GM18502 (cell line): ENCODE measurements around the gene TMEM141.
"Not testable (repeated sequence)": the region's sequence is repeated elsewhere in the genome, so short reads cannot be mapped to it uniquely, and the experiment has no call there.

Source experiments
- ATAC-seq: cut with Tn5 transposase; IDR thresholded peaks from one replicate; pipeline ENCODE4 v1.9.1; 2021; ENCODE audit warnings: mild to moderate bottlenecking; ENCODE audit not compliant: unreplicated experiment, poor library complexity

Gene TMEM141

DNA sequence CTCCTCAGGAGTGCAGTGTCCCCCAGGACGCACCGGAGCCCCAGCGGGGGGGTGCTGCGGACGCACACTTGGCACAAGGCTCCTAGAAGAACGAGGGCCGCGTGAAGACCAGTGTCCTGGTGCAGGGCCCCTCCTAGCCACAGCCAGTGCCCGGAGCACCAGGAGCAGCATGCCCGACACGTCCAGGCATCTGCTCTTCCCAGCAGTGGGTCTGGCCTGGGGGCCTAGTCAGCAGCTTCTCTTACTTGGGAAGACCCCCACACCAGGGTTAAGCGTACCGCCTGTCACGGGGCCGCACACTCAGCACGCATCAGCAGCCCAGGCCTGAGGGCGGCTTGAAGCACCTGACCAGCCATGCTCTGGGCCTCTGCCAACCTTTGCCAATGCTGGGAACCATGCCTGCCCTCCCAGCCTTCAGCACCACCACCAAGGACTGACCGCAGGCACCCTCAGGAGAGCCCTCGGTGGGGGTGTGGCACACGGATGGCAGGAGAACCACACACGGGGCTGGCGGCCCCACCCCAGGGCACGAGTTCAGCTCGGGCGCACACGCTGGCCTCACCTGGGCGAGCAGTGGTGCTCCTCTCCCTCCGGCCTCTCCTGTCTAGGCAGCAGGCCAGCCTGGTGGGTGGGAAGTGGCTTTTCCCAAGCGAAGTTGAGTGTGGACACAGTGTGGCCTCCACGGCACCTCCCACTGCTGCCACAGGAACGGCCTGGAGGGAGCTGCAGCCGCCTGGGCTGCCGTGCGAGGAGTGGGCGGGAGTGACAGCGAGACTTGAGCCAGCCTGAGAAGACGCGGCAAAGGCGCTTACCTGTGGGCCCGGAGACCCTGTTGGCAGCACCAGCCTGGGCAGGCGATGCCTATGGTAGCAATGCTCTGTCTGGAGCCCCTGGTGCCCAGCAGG, 39.1 kb downstream of the TMEM141 start:
- ATAC-seq = no peak

DNA sequence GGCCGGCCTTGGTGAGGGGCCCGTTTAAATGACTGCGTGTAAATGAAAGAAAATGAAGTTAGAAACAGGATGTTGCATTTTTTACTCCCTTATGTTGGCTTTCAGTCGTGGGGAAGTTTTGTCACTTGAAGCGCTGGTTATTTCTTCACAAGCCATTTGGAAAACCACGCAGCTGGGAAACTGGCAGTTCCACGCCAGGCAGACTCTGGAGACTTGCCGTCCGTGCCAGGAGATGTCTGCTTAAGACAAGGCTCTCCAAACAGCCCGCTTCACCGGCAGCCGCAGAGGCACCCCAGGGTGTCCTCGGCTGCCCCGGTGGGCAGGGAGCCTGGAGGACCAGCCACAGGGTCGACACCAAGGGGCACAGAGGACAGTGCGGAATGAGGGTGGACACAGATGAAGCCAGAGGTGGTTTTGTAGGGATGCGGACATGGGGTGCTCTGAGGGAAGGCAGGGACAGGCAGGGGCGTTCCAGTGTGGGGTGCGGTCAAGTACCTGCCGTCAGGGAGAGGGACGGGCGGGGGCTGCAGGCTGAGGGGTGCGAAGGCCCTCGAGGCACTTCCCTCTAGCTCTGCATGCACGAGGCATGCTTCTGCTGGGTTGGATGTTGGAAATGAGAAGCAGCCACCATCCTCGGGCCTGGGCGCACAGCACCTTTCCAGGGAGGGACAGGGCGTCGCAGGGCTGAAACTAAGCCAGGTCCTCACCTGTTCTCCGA, 40.0 kb downstream of the TMEM141 start:
- no peak for ATAC-seq

DNA sequence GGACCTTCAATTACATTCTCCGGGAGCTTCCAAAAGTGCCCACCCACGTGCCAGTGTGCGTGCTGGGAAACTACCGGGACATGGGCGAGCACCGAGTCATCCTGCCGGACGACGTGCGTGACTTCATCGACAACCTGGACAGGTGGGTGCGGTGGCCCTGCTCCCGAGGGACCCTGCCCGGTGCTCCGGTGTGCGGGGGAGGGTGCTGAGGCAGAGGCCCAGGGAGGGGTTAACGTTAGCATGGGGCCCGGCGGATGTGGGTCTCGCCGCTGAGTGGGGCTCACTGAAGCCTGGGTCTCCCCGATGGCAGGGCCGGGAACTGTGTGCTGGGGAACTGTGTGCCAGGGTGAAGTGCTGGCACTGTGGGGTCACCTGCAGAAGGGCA, 40.6 kb downstream of the TMEM141 start:
- no peak for ATAC-seq

DNA sequence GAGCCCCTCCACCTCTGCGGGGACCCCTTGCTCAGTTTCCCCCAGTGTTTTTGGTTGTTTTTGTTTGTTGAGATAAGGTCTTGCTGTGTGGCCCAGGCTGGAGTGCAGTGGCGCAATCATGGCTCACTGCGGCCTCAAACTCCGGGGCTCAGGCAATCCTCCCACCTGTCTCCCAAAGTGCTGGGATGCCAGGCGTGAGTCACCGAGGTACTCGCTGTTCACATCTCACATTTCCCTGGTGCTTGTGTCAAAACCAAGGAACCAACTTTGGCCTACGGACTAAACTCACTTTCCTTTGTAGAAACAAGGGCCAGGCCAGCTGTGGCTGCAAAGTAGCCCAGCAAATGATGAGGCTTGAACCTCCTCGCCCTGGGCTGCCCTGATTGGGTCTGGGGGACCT, 41.4 kb downstream of the TMEM141 start:
- ATAC-seq = no peak

DNA sequence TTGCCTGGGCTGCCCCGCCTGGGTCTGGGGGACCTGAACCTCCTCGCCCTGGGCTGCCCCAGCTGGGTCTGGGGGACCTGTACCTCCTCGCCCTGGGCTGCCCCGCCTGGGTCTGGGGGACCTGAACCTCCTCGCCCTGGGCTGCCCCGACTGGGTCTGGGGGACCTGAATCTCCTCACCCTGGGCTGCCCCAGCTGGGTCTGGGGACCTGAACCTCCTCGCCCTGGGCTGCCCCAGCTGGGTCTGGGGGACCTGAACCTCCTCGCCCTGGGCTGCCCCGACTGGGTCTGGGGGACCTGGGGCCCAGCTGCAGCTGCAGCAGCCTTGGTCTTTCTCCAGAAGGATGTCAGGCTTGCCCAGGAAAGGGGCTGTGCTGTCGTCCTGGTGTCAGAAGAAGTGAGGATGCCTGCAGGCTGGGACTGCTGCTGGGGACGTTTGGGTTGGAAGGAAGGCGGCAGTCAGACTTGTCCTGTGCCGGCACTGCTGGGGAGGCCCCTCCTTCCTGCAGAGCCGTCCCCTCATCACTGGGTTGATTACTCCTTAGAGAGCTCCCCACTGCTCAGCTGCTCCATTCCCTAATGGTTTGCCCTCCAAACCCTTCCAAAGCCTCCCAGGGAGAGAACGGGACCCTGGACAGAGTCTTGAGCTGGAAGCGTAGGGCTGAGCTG, 42.4 kb downstream of the TMEM141 start:
- not testable (repeated sequence) for ATAC-seq

DNA sequence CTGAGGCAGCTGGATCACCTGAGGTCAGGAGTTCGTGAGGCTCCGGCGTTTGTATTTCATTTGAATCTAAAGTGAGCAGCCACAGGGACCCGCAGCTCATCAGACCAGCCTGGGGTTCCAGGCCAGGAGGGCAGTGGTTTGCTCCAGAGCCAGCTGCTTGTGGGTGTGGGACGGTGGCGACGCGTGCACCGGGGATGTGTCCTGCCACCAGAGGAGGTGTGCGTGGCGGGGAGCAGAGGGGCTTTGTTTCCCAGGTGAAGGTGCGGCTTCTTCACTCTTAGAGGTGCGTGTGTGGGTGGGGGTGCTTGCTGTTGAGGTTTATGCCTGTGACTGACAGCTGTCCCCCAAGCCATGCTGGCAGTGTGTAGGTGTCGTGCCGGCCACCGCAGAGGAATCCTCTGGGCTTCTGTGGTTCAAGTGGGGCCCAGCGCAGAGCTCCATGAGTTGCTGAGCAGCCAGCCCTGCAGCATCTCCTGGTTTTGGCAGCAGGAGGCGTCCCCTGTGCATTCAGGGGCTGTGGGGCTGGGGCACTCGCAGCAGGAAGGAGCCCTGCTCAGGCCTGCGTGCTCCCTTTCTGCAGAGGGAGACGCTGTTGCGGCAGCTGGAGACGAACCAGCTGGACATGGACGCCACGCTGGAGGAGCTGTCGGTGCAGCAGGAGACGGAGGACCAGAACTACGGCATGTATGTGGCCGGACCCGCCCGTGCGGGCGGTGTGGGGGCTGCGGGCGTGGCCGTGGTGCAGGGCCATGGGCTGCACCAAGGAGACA, 44.2 kb downstream of the TMEM141 start:
- no peak for ATAC-seq

DNA sequence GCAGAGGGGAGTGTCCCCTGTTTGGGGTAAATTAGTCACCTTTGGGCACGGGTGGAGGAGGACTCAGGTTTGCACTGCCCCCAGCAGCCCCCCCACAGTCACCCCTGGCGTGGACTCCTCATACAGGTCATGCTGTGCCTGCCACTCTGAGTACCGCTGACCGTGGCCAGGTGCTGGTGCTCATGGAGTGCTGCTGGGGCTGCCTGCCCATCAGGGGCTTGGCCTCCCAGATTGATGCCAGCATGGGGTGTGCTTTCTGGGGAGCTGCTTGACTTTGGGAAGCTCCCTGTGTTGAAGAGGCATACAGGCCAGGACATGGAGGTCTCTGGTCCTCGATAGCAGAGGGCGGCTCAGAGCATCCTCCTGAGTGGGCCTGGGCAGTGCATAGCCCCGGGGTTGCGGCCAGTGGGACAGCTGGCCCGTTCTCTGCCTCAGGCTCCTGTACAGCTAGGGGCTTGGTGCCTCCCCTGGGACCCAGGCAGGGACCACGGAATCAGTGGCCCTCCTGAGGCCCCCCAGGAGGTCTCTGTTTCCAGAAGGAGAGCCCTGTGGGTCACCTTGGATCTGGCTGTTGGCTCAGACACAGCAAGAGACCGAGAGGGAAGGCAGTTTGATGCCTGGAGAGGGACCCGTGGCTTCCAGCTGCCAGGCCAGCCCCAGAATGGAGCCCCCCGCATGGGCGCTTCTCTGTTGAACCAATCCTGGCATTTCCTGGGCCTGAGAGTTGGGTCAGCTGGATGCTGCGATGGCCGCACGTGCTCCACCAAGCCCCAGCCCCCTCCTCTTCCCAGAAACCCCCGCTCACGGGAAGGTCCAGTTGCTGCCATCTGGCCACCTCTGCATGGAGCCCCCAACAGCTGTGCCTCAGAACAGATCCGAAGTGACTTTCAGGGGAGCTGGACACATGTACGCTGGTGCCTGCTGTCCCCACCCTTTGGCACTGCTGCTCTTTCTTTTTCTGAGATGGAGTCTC, 45.1 kb downstream of the TMEM141 start:
- no peak for ATAC-seq

DNA sequence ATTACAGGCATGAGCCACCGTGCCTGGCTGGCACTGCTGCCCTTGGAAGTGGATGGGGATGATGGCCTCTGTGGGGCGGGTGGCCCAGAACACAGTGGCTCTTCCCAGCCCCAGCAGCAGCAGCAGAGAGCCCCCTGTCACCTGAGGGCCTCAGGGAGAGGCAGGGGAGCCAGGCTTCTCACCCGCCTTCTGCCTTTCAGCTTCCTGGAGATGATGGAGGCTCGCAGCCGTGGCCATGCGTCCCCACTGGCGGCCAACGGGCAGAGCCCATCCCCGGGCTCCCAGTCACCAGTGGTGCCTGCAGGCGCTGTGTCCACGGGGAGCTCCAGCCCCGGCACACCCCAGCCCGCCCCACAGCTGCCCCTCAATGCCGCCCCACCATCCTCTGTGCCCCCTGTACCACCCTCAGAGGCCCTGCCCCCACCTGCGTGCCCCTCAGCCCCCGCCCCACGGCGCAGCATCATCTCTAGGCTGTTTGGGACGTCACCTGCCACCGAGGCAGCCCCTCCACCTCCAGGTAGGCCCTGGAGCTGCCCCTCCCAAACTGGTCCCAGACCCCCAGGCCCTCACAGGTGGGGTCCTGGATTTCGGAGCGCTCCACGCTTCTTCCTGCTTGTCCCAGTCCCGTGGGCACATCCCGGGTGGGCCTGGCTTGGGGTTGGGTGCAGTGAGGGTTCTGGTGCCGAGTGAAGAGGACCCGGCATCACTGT, 46.2 kb downstream of the TMEM141 start:
- ATAC-seq = no peak

DNA sequence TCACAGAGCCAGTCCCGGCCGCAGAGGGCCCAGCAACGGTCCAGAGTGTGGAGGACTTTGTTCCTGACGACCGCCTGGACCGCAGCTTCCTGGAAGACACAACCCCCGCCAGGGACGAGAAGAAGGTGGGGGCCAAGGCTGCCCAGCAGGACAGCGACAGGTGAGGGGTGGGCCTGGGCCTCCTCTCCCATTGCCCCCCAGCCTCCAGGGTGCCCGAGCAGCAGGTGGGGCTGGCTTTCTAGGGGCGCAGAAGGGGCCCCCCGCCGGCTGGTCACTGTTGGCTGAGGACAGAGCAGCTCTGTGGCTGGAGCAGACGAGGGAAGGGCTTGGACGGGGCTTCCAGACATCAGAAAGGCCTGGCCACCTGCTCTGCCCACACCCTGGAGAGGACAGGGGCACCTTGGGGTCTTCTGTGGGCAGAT, 46.7 kb downstream of the TMEM141 start:
- ATAC-seq = not testable (repeated sequence)

DNA sequence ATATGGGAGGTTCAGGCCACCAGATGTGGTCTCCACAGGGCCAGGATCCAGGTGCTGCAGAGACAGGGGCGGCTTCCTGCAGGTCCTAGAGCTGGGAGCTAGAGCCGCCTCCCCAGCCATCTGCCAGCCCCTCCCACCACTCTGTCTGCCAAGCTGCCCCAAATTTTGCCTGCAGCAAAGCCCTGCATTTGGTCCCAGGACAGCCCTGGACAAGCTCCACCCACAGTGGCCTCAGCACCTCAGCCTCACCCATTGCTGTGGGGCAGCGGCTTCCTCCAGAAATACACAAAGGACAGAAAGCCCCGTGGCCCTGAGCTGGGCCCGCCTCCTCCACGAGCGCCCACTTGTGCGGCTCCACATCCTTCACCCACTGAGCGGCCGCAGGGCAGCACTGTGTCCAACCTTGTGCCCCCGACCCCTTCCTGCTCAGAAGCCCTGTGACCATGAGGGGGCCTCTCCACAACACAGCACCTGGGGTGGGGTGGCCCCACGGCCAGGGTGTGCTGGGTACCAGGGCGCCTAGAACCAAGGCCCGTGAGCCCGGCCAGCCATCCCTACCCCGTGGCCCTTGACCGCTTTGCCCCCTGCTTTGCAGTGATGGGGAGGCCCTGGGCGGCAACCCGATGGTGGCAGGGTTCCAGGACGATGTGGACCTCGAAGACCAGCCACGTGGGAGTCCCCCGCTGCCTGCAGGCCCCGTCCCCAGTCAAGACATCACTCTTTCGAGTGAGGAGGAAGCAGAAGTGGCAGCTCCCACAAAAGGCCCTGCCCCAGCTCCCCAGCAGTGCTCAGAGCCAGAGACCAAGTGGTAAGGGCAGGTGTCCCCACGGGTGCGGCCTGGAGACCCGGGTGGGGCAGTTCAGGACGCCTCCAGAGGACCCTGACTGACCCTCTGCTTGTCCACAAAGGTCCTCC, 47.4 kb downstream of the TMEM141 start:
- ATAC-seq = no peak

DNA sequence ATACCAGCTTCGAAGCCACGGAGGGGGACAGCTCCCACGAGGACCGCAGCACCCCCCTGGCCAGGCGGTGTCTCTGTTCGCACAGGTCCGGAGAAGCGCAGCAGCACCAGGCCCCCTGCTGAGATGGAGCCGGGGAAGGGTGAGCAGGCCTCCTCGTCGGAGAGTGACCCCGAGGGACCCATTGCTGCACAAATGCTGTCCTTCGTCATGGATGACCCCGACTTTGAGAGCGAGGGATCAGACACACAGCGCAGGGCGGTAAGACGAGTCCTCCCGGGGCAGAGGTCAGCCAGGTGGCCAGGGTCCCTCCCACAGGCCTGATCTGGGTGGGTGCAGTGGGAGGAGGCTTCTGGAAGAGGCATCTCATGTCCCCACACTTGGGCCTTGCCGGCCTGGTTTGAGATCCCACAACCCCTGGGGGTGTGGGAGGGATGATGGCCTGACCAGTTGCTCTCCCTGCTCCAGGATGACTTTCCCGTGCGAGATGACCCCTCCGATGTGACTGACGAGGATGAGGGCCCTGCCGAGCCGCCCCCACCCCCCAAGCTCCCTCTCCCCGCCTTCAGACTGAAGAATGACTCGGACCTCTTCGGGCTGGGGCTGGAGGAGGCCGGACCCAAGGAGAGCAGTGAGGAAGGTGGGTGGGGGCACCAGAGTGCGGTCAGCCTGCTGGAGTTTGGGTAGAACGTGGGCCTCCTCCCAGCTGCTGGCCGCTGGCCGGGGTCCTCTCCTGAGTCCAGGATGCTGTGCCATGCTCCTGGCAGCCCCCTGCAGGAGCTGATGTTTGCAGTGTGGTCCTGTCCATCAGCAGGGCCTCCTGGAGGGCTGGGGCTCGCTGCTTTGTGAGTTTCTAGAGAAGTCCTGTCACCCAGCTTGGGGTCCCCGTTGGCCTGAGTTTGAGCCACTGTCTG, 48.3 kb downstream of the TMEM141 start:
- no peak for ATAC-seq

DNA sequence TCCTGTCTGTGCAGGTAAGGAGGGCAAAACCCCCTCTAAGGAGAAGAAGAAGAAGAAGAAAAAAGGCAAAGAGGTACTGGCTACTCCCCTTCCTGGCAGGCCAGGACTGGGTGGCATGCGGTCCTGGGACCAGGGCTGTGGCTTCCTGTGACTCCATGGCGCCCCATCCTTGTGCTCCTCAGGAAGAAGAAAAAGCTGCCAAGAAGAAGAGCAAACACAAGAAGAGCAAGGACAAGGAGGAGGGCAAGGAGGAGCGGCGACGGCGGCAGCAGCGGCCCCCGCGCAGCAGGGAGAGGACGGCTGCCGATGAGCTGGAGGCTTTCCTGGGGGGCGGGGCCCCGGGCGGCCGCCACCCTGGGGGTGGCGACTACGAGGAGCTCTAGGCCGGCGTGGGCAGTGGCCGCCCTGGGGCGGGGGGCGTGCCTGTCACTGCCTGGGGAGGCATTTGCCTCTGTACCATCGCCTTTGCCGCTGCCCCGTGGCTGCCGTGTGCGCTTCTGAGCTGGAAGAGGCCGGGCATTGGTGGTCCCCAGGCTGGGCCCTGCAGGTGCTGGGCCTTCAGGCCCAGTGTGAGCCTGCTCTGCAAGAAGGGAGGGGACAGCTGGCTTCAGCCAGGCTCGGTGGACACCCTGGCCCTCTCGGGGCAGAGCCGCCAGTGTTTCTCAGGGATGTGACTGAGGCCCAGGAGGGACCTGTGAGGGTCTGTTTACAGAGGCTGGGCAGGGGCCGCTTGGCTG, 49.2 kb downstream of the TMEM141 start:
- no peak for ATAC-seq

DNA sequence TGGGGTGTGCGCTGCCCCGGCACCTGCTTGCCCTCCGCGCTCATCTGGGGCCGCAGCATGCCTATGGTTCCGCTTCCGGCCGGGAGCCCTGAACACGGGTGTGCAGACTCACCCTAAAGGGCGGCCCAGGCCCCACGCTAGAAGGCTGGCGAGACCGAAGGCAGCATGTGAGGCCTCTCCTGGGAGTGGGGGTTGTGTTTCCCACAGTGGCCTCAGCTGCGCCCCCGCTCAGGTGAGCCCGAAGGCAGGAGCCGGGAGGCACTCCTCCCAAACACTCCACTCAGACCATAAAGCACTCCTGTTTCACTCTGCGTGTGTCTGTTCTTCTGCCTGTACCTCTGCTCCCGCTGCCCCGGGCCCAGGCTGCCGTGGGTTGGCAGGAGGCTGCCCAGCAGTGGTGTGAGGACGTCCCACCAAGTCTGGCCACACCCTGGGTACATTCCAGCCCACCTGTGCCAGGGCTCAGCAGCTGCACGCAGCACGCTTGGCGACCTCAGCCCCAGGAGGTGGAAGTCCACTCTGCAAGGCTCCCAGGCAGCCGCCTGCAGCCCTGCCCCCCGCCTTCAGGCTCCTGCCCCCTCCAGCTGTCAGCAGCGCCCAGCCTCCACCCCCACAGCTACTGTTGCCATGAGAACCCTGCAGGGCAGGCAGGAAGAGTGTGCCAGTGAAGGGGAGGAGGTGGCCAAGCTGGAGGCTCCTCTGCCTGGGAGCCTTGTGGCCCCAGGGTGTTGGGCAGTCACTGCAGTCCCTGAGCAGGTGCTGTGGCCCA, 49.9 kb downstream of the TMEM141 start:
- no peak for ATAC-seq

DNA sequence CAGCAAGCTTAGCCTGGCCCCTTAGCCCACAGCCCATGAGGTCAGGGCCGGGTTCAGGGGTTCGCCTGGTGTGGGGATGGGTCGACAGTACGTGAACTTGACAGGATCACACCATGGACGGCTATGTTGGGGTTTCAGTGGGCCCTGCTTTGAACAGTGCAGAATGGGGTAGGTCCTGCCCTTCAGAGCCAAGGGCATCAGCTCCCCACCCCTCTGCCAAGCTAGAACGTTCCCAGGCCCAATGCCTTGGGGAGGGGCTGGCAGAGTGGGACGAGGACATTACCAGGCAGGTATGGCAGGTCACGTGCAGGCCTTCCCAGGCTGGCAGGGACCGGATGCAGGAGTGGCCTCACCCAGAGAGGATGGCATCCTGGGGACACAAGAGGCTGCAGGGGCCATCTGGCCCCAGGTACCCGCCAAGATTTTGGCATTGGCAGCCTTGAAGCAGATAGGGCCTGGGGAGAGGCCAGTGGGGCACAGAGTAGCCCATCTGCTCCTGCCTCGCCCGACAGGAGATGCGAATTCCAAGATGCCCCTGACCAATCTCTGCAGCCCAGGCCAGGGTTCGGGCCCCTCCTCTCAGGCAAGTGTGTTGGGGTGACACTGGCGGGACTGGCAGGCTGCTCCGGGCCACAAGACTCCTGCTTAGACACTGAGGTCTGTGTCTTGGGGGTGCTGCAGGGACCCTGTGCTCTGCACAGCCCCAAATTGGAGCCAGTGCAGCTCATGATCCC, 50.7 kb downstream of the TMEM141 start:
- ATAC-seq = not testable (repeated sequence)
